Skin of body (tissue), 2 donors: Measurements from ENCODE around the gene APOA4. TPM values are rescaled to one million over a fixed set of nuclear protein-coding genes. Genes with fewer than 3 reads are reported as not detected.
"Not testable (repeated sequence)": the region's sequence is repeated elsewhere in the genome, so short reads cannot be mapped to it uniquely, and the experiment has no call there.

Source experiments
- DNase-seq: peaks from one replicate; lab custom pipeline; 2025; lab: John Stamatoyannopoulos, UW
- total RNA-seq: library from RNA; depleted of rRNA; stranded (reverse); fragments of >200 nt; gene quantifications from one replicate; pipeline ENCODE4 v1.2.3, GENCODE V29; 2014

Gene APOA4
- total RNA-seq, 1 donor from 2014 or later: not detected

- no peak for DNase-seq
These were observed 26.0 kb upstream of the APOA4 start for GRCh38 chr11:116849060-116849459.

- DNase-seq: no peak
These were observed 24.5 kb upstream of the APOA4 start for GRCh38 chr11:116847612-116848011.

DNA sequence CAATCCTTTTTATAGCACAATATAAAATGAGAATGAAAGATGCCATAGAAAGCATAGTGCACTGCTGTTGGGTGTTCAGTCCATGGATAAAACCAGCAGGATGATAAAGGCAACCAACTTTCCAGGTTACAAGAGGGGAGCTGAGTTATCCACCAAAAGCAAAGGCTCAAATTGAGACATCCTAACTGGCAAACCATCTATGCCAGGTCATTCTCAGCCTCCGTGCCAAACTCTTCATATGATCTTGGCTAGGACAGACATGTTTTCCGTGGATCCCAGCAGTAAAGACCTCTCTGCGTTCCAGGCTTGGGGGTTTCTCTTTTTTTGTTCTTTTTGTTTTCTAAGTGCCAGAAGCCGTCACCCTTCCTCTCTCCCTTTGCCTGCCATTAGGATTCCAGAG lies 21.6 kb upstream of the APOA4 start:
- no peak for DNase-seq

GRCh38 chr11:116843661-116844060 lies 20.6 kb upstream of the APOA4 start:
- DNase-seq: no peak

DNA sequence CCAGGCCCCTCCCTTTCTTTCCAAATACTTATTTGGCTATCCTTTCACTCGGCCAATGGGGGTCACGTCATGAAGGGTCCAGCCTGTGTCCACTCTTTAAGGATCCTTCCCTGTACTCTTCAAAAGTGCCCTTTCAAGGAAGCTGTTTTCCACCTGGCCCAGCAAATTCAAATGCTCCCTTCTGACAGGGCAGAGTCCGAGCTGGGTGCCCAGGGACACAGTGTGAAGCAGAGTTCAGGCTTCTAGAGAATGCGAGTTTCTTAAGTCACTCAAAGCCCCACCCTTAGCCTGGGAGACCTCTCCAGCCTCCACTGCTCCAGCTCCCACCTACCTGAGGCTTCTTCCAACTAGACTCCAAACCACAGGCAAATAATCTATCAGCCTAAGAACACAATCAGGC lies 19.8 kb upstream of the APOA4 start:
- no peak for DNase-seq

DNA sequence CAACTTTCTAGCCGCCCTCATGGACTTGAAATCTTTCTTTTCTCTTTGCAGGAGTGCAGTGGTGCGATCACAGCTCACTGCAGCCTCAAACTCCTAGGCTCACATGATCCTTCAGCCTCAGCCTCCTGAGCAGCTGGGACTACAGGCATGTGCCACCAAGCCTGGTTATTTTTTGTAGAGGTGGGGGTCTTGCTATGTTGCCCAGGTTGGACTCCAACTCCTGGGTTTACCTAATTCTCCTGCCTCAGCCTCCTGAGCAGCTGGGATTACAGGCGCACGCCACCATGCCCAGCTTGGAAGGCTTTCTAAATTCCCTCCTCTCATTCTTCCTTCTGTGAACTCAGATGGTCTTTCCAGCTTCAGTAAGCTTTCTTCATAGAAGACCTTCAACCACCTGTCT lies 19.0 kb upstream of the APOA4 start:
- no peak for DNase-seq

GRCh38 chr11:116840746-116841296 lies 17.7 kb upstream of the APOA4 start:
- DNase-seq: no peak

DNA sequence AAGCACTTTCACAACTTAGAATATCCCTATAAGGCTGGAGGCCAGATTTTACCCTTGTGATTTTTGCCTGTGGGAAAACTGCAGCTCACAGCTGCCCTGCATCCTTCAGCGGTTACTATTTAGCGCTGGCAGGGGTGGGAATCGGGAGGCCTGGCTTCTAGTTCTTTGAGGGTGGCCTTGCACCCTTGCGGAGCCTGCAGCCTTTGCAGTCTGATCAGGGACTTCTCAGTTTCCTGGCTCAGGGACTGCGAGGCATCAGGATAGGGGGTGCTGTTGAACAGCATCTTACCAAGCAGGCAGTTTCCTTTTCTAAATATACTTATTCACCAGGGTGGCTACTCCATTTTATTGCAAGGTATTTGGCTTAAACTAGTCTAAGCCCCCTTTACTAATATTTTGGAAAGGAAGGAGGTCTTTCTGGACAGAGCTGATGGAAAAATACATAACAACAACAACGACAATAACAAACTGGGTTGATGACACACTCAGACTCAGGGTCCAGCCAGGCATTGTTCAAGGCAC lies 17.2 kb upstream of the APOA4 start:
- DNase-seq: no peak

DNA sequence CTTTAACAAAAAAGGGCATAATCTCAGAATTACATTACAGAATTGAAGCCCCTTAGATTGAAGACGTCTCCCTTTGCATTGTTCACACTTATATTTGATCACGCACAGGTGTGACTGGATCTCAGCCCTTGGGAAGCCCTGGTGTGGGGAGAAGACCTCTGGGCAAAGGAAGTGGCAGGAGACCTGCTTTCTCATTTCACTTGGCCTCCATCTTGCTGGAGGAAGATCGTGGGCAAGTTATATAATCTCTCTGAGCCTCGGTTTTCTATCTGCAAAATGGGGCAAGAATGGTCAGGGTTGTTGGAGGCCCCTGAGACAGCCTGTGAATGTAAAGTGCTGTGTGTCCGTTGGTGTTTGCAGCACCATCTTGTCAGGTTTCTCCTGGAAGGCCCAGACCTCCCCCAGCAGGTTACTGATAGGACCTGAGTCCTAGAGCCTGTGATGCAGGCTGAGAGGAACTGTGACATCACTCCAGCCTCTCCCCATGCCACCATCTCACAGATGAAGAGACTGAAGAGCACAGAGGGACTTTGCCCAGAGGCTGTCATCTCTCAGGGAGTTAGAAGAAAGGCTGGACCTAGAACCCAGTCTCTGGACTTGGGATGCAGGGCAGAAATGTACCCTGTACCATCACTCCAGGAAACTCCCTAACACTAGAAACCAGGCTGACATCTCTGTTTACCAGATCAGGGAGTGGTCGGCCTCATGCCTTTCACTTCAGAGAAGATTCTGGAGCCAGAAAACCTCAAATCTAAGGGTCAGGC lies 15.4 kb upstream of the APOA4 start:
- no peak for DNase-seq

- DNase-seq: no peak
These were observed 14.4 kb upstream of the APOA4 start, which contains the start of gene APOA1 for GRCh38 chr11:116837231-116838091. APOA1 (minus strand) TSS chr11:116837622; CDS start chr11:116837387, 235 bp downstream.

- DNase-seq: no peak
These were observed 13.5 kb upstream of the APOA4 start for GRCh38 chr11:116836632-116836991.

GRCh38 chr11:116835791-116836631 lies 12.9 kb upstream of the APOA4 start:
- DNase-seq: peak; percentile 74

DNA sequence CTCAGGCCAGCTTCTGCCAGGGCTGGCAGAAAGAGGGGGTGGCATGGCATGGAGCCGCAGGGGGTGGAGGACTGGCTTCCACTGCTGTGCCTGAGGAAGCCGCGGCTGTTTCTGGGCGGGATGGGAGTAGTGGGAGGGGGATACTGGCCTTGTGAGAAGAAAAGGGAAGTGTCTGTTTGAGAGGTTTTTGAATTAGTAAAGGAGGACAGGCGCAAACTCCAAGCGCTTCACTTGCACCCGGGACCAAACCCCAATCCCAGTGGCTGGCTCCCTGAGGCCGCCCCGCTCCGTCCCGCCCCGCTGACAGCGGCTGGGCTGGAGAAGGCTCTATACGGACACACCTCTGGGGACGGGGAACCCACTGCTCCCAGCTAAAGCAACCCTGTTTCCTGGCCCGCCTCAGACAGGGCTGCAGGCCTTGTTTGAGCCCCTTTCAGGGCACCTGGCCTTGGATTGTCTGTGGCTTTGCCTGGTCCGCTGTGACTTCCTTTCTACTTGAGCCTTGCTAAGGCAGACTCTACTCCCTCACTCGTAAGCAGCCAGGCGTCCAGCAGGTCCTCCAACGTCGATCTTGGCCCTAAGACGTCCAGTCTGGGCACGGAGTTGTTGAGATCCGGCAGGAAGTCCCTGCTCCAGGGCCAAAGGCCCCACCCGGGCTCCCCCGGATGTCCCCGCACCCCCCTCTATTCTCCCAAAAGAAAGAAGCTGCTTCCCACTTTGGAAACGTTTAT lies 12.1 kb upstream of the APOA4 start:
- no peak for DNase-seq

DNA sequence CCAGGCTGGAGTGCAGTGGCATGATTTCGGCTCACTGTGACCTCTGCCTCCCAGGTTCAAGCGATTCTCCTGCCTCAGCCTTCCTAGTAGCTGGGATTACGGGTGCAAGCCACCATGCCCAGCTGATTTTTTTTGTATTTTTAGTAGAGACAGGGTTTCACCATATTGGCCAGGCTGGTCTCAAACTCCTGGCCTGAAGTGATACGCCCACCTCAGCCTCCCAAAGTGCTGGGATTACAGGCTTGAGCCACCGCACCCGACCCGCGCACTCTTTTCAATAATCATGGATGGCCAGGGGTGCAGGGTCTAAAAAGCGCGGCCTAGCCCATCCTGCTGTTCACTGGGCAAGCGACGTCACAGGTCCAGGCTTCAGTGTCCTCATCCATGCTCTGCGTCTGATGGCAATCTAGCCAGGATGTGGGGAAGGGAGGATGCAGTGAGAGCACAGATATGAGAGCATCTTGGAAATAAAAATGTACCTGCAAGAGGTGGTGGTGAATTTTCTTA lies 11.5 kb upstream of the APOA4 start:
- DNase-seq: not testable (repeated sequence)

- no peak for DNase-seq
These were observed 10.9 kb upstream of the APOA4 start for GRCh38 chr11:116833816-116834534.

GRCh38 chr11:116833491-116833815 lies 10.3 kb upstream of the APOA4 start:
- DNase-seq: no peak

DNA sequence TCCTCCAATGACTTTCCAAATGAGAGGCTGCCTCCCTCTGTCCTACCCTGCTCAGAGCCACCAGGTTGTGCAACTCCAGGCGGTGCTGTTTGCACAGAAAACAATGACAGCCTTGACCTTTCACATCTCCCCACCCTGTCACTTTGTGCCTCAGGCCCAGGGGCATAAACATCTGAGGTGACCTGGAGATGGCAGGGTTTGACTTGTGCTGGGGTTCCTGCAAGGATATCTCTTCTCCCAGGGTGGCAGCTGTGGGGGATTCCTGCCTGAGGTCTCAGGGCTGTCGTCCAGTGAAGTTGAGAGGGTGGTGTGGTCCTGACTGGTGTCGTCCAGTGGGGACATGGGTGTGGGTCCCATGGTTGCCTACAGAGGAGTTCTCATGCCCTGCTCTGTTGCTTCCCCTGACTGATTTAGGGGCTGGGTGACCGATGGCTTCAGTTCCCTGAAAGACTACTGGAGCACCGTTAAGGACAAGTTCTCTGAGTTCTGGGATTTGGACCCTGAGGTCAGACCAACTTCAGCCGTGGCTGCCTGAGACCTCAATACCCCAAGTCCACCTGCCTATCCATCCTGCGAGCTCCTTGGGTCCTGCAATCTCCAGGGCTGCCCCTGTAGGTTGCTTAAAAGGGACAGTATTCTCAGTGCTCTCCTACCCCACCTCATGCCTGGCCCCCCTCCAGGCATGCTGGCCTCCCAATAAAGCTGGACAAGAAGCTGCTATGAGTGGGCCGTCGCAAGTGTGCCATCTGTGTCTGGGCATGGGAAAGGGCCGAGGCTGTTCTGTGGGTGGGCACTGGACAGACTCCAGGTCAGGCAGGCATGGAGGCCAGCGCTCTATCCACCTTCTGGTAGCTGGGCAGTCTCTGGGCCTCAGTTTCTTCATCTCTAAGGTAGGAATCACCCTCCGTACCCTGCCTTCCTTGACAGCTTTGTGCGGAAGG lies 9.5 kb upstream of the APOA4 start:
- DNase-seq: no peak

DNA sequence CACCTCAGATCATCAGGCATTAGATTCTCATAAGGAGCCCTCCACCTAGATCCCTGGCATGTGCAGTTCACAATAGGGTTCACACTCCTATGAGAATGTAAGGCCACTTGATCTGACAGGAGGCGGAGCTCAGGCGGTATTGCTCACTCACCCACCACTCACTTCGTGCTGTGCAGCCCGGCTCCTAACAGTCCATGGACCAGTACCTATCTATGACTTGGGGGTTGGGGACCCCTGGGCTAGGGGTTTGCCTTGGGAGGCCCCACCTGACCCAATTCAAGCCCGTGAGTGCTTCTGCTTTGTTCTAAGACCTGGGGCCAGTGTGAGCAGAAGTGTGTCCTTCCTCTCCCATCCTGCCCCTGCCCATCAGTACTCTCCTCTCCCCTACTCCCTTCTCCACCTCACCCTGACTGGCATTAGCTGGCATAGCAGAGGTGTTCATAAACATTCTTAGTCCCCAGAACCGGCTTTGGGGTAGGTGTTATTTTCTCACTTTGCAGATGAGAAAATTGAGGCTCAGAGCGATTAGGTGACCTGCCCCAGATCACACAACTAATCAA lies 8.8 kb upstream of the APOA4 start:
- no peak for DNase-seq
